Naive thymus-derived CD8-positive, alpha-beta T cell (primary cell): ENCODE results near the gene FLT3LG. TPM values are rescaled to one million over a fixed set of nuclear protein-coding genes. Genes with fewer than 3 reads are reported as not detected.

Source experiments
- ATAC-seq, 2 donors: fragments of 150-1000 bp; cut with Tn5 transposase in 1 of 2; sonication (Bioruptor Pico), chemical (Tn5 transposase) in 1 of 2; 1 replicate in 1 of 2; 2 replicates in 1 of 2; pipeline ENCODE4 v1.10.0; 2021; ENCODE audit warnings: mild to moderate bottlenecking in 2 of 2, moderate library complexity in 2 of 2
- POLR2A ChIA-PET: fragments of 350-600 bp; sonication (Branson Sonifier 250); formaldehyde crosslinking; loops from one replicate; lab custom pipeline; 2021; ENCODE audit warnings: antibody characterized with exemption; lab: Charles Lee
- DNase-seq, 10 donors: peaks; one replicate each; pipeline versions ENCODE4 v3.0.0 to v3.0.0-alpha.2; 2020 to 2022
- H3K27ac Mint-ChIP-seq, 10 donors: one replicate each; pipeline ENCODE4 v1.8.0; 2020 to 2022; ENCODE audit warnings: mild to moderate bottlenecking in 10 of 10, mixed read lengths in 10 of 10, moderate library complexity in 4 of 10, inconsistent platforms in 1 of 10
- H3K27me3 Mint-ChIP-seq, 5 donors: one replicate each; pipeline ENCODE4 v1.8.0; 2021 to 2022; ENCODE audit warnings: mixed read lengths in 5 of 5
- H3K36me3 Mint-ChIP-seq, 3 donors: one replicate each; pipeline ENCODE4 v1.8.0; 2020 to 2022; ENCODE audit warnings: mixed read lengths in 3 of 3, mild to moderate bottlenecking in 2 of 3, inconsistent platforms in 1 of 3
- H3K4me1 Mint-ChIP-seq, 4 donors: one replicate each; pipeline ENCODE4 v1.8.0; 2021 to 2022; ENCODE audit warnings: mixed read lengths in 4 of 4
- H3K4me3 Mint-ChIP-seq, 10 donors: one replicate each; pipeline ENCODE4 v1.8.0; 2020 to 2022; ENCODE audit warnings: mild to moderate bottlenecking in 10 of 10, mixed read lengths in 10 of 10, moderate library complexity in 6 of 10, inconsistent platforms in 1 of 10
- H3K9me3 Mint-ChIP-seq, 9 donors: one replicate each; pipeline ENCODE4 v1.8.0; 2020 to 2022; ENCODE audit warnings: mixed read lengths in 9 of 9, mild to moderate bottlenecking in 3 of 9, inconsistent platforms in 1 of 9, moderate library complexity in 1 of 9
- polyA plus RNA-seq, 3 donors: library from polyadenylated mRNA; unstranded; fragments of 300-500 nt; fragmentation: Illumina TruSeq; gene quantifications; one replicate each; pipeline ENCODE4 v1.2.3, GENCODE V29; 2021
- total RNA-seq, 8 experiments: library from RNA in 2 of 8; stranded (reverse) in 2 of 8; gene quantifications; one replicate each; pipeline ENCODE4 v1.2.3 and lab custom pipeline; 2021 to 2026

FLT3LG gene
- total and polyA plus RNA-seq, 5 experiments from 2014 or later, result 106 to 205 (median 112) TPM

DNA sequence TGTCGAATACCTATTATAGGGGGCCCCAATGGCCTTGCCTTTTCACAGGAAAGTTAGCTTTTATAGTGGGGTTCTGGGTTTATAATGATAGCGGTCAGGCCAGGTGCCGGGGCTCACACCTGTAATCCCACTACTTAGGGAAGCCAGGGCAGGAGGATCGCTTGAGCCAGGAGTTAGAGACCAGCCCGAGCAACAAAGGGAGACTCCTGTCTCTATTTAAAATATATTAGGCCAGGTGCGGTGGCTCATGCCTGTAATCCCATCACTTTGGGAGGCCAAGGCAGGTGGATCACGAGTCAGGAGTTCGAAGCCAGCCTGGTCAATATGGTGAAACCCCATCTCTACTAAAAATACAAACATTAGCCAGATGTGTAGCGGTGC is 29.6 kb downstream of the FLT3LG start:
- peaks cover 0 to 2% (median 0%) of the 10 kb centered on the region in 5 donors for H3K27me3 Mint-ChIP-seq

DNA sequence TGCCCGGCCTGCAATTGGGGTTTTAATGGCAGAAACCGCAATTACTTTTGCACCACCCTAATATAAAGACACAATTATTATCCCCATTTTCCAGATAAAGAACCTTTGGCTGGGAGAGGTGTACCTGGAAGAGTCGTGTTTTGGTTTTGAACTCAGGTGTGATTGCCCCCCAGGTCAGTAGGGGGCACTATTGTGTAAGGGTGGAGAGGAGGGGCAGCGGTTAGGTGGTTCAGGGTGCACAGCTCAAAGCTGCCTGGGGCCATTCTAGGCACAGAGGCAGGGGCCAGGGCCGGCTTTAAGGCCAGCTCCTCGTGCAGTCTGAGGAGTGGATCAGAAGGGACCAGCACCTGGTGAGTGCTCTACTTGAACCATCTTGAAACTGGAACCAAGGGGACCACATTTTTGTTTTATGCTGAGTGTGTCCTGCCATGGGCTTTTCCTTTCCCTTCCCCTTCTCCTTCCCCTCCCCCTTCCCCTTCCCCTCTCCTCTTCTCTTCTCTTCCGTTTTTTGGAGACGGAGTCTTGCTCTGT is 32.6 kb downstream of the FLT3LG start:
- Mint-ChIP-seq H3K9me3 (no peaks in the 10 kb centered on the region), H3K36me3 (no peaks in the 10 kb centered on the region), H3K4me3 (peak overlapping the region in 2 of 10 donors; percentile 1 to 15), H3K4me1 (peaks cover 10 to 38% (median 33%) of the 10 kb centered on the region in 4 donors), H3K27me3 (no peaks in the 10 kb centered on the region), H3K27ac (peak overlapping the region in 6 of 10 donors; percentile 20 to 79 (median 34))
- POLR2A ChIA-PET, result interaction anchor here (0.6 to 1.1 kb wide), 3 partner anchors 14 to 165 kb away, joined by 3 to 6 read pairs (median 3); no protein-coding TSS in a partner anchor
- peak; percentile 81 to 83 for ATAC-seq
- peak; percentile 56 to 88 (median 78) for DNase-seq

More for the DNA sequence above, 29.6 kb downstream of the FLT3LG start:
- Mint-ChIP-seq H3K27ac (peak overlapping the region in 6 of 10 donors; percentile 15 to 100 (median 74)), H3K4me3 (no peak overlapping the region), H3K4me1 (peaks cover 14 to 53% (median 46%) of the 10 kb centered on the region in 4 donors), H3K9me3 (no peaks in the 10 kb centered on the region), H3K36me3 (peaks cover 8 to 20% (median 15%) of the 10 kb centered on the region in 3 donors)
- ATAC-seq (no peak), DNase-seq (no peak)
- POLR2A ChIA-PET, result interaction anchor here (0.6 to 2.2 kb wide), 7 partner anchors 15 to 175 kb away, joined by 3 to 15 read pairs (median 6); partner anchors contain the start of genes NOSIP, PRMT1, PRR12 and PRRG2

DNA sequence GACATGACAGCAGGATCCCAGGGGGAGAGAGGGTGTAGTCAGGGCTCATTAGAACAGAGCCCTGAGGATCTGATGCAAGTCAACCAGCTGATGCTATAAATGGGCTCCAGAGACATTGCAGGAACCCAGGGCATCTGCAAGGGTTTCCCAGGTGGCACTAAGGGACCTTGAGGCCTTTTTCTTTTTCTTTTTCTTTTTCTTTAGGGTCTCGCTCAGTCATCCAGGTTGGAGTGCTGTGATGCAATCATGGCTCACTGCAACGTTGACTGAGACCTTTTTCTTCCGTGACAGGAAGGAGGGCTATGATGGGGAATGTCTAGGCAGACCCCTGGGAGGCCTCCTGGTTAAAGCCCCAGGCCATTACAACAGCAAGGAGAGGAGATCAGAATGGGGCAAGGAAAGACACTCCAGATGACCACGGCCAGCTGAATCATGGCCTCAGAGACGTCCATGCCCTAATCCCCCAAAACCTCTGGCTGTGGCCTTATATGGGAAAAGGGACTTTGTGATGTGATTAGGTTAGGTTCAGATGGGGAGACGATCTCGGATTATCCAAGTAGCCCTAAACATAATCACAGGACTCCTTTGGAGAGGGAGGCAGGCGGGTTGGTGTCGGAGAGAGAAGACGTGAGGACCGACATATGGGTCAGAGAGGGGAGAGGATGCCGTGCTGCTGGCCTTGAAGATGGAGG is 33.9 kb downstream of the FLT3LG start:
- Mint-ChIP-seq H3K27ac (peak overlapping the region in 5 of 10 donors; percentile 11 to 77 (median 66)), H3K36me3 (no peaks in the 10 kb centered on the region), H3K4me3 (peak overlapping the region in 1 of 10 donors; percentile 69), H3K9me3 (no peaks in the 10 kb centered on the region), H3K4me1 (peaks cover 16 to 34% (median 30%) of the 10 kb centered on the region in 4 donors), H3K27me3 (no peaks in the 10 kb centered on the region)
- ATAC-seq (no peak), DNase-seq (no peak)
- POLR2A ChIA-PET, result interaction anchor here (0.8 to 1.0 kb wide), 2 partner anchors 9 to 165 kb away, joined by 4 read pairs; no protein-coding TSS in a partner anchor

DNA sequence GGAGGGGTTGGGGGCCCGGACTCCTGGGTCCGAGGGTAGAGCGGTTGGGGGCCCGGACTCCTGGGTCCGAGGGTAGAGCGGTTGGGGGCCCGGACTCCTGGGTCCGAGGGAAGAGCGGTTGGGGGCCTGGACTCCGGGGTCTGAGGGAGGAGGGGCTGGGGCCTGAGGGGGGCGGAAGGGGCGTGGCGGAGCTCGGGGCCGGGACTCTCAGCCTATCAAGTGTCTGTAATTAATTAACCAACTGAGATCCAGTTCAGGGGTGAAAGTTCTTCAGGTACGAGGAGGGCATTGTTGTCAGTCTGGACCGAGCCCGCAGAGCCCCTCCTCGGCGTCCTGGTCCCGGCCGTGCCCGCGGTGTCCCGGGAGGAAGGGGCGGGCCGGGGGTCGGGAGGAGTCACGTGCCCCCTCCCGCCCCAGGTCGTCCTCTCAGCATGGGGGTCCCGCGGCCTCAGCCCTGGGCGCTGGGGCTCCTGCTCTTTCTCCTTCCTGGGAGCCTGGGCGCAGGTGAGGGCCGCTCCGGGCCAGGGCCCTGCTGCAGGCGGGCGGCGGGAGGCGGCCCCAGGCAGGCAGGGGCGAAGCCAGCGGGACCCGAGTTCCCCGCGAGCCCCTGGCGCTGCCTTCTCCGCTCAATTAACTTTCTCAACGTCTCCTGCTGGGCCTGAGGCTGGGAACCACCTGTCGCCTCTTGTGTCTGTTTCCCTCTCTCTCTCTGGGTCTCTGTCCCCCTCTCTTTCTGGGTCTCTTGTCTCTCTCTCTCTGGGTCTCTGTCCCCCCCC is 39.1 kb downstream of the FLT3LG start:
- H3K4me3 Mint-ChIP-seq, result peak overlapping the region; percentile 79 to 95 (median 90)
- ATAC-seq, result peak; percentile 73 to 81
- POLR2A ChIA-PET, result interaction anchor here (0.5 to 2.5 kb wide), 14 partner anchors 14 to 1934 kb away, joined by 3 to 10 read pairs (median 5); partner anchors contain the start of genes RCN3 and RPS11
- peak overlapping the region in 9 of 10 donors; percentile 77 to 96 (median 90) for H3K27ac Mint-ChIP-seq
- no peaks in the 10 kb centered on the region for H3K36me3 Mint-ChIP-seq
- no peaks in the 10 kb centered on the region for H3K27me3 Mint-ChIP-seq
- H3K9me3 Mint-ChIP-seq, result no peaks in the 10 kb centered on the region
- DNase-seq, result peak in 1 of 10 donors; percentile 27
- peaks cover 17 to 44% (median 41%) of the 10 kb centered on the region in 4 donors for H3K4me1 Mint-ChIP-seq

DNA sequence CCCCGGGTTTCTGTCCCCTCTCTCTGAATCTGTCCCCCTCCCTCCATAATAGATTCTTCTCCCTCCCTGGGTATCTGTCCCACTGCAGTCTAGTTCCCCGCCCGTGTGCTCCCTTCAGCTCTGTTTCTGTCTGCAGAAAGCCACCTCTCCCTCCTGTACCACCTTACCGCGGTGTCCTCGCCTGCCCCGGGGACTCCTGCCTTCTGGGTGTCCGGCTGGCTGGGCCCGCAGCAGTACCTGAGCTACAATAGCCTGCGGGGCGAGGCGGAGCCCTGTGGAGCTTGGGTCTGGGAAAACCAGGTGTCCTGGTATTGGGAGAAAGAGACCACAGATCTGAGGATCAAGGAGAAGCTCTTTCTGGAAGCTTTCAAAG is 39.7 kb downstream of the FLT3LG start:
- Mint-ChIP-seq H3K36me3 (peaks cover 0 to 2% (median 0%) of the 10 kb centered on the region in 3 donors), H3K4me3 (peak overlapping the region; percentile 79 to 95 (median 90)), H3K27me3 (no peaks in the 10 kb centered on the region), H3K27ac (peak overlapping the region in 9 of 10 donors; percentile 75 to 96 (median 90)), H3K9me3 (no peaks in the 10 kb centered on the region), H3K4me1 (peaks cover 17 to 44% (median 41%) of the 10 kb centered on the region in 4 donors)
- ATAC-seq (peak; percentile 29 to 41), DNase-seq (no peak)
- POLR2A ChIA-PET, result interaction anchor here (0.6 to 2.5 kb wide), 14 partner anchors 14 to 1935 kb away, joined by 3 to 10 read pairs (median 5); partner anchors contain the start of genes RCN3 and RPS11

DNA sequence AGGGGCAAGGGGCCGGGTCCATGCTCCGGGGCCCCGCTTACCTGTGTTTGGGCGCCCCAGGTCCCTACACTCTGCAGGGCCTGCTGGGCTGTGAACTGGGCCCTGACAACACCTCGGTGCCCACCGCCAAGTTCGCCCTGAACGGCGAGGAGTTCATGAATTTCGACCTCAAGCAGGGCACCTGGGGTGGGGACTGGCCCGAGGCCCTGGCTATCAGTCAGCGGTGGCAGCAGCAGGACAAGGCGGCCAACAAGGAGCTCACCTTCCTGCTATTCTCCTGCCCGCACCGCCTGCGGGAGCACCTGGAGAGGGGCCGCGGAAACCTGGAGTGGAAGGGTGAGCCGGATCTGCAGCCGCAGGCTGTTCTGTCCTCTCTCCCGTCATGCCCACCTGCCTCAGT is 40.1 kb downstream of the FLT3LG start:
- ATAC-seq, result no peak
- H3K36me3 Mint-ChIP-seq, result peaks cover 0 to 4% (median 0%) of the 10 kb centered on the region in 3 donors
- POLR2A ChIA-PET, result interaction anchor here (0.6 to 2.2 kb wide), 11 partner anchors 13 to 181 kb away, joined by 3 to 9 read pairs (median 5); partner anchors contain the start of gene RCN3
- H3K4me3 Mint-ChIP-seq, result peak overlapping the region; percentile 79 to 95 (median 90)
- H3K27me3 Mint-ChIP-seq, result no peaks in the 10 kb centered on the region
- H3K9me3 Mint-ChIP-seq, result no peaks in the 10 kb centered on the region
- no peak for DNase-seq
- H3K27ac Mint-ChIP-seq, result peak overlapping the region in 2 of 10 donors; percentile 87 to 96
- H3K4me1 Mint-ChIP-seq, result peaks cover 17 to 44% (median 41%) of the 10 kb centered on the region in 4 donors

DNA sequence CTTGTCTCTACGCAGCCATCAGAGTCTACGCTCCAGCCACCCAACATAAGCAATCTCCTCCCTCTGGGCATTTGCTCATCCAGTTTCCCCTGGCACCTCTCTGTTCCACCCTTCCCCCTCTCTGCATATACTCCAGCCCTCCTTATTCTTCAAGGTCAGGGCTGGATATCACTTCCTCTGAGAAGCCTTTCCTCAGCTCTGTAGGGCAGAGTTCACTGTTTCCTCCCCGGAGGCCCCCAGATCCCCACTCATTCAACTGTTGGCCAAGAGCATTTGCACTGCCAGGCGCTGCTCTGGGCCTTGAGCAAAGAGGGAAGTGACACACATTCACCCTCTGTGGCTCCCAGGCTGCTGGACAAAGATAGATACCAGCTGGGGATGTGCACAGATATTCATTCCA is 41.8 kb downstream of the FLT3LG start:
- POLR2A ChIA-PET, result interaction anchor here (1.0 to 2.0 kb wide), 2 partner anchors 12 to 18 kb away, joined by 5 to 8 read pairs; partner anchors contain the start of gene RCN3
- H3K4me1 Mint-ChIP-seq, result peaks cover 17 to 47% (median 41%) of the 10 kb centered on the region in 4 donors
- DNase-seq (no peak), ATAC-seq (no peak)
- no peaks in the 10 kb centered on the region for H3K27me3 Mint-ChIP-seq
- H3K4me3 Mint-ChIP-seq, result peak overlapping the region in 9 of 10 donors; percentile 1 to 93 (median 56)
- H3K9me3 Mint-ChIP-seq, result no peaks in the 10 kb centered on the region
- H3K36me3 Mint-ChIP-seq, result peaks cover 0 to 8% (median 1%) of the 10 kb centered on the region in 3 donors
- peak overlapping the region in 4 of 10 donors; percentile 2 to 74 (median 57) for H3K27ac Mint-ChIP-seq

DNA sequence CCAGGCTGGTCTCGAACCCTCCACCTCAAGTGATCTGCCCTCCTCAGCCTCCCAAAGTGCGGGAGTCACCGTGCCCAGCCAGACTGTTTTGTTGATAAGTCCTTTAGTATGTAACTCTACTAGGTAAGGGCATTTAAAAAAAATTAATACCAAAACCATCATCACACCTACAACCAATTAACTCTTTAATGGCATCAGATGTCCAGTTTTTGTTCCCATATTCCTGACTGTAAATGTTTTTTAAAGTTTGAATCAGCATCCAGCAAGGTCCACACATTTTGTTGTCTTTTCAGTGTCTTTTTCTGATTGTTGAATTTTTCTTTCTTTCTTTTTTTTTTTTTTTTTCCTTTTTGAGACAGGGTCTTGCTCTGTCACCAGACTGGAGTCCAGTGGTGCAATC is 44.0 kb downstream of the FLT3LG start:
- peaks cover 5 to 29% (median 24%) of the 10 kb centered on the region in 4 donors for H3K4me1 Mint-ChIP-seq
- DNase-seq (no peak), ATAC-seq (no peak)
- H3K27me3 Mint-ChIP-seq, result no peaks in the 10 kb centered on the region
- no peak overlapping the region for H3K4me3 Mint-ChIP-seq
- H3K27ac Mint-ChIP-seq, result no peak overlapping the region
- POLR2A ChIA-PET, result no interaction called here
- peaks cover 0 to 10% (median 3%) of the 10 kb centered on the region in 3 donors for H3K36me3 Mint-ChIP-seq
- no peaks in the 10 kb centered on the region for H3K9me3 Mint-ChIP-seq

DNA sequence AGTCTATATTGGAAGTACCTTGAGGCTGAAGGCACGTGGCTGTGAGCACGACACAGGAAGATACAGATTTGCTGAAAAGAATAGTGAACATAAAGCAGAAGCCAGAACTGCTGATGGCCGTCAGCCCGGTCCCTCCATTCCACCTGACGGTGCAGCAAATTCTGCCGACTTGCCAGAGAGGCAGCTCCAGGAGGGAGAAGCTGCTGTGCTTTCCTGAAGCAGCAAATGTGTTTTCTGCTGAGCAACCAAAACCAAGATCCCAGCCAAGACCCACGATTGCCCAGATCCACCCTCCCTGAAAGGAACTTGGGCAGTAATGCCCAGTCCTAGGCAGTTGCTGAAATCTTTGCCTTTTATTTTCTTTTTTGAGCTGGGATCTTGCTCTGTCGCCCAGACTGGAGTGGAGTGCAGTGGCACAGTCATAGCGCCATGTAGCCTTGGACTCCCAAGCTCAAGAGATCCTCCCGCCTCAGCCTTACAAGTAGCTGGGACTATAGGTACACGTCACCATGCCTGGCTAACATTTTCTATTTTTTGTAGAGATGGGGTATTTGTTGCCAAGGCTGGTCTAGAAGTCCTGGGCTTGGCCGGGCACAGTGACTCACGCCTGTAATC is 46.8 kb downstream of the FLT3LG start:
- Mint-ChIP-seq H3K9me3 (no peaks in the 10 kb centered on the region), H3K27me3 (no peaks in the 10 kb centered on the region), H3K27ac (peak overlapping the region in 2 of 10 donors; percentile 18 to 67), H3K4me3 (no peak overlapping the region), H3K4me1 (peaks cover 7 to 15% (median 10%) of the 10 kb centered on the region in 4 donors), H3K36me3 (peaks cover 0 to 10% (median 3%) of the 10 kb centered on the region in 3 donors)
- DNase-seq, result no peak
- POLR2A ChIA-PET, result interaction anchor here (0.6 to 0.9 kb wide), 6 partner anchors 9 to 1068 kb away, joined by 3 to 7 read pairs (median 4); no protein-coding TSS in a partner anchor
- no peak for ATAC-seq

DNA sequence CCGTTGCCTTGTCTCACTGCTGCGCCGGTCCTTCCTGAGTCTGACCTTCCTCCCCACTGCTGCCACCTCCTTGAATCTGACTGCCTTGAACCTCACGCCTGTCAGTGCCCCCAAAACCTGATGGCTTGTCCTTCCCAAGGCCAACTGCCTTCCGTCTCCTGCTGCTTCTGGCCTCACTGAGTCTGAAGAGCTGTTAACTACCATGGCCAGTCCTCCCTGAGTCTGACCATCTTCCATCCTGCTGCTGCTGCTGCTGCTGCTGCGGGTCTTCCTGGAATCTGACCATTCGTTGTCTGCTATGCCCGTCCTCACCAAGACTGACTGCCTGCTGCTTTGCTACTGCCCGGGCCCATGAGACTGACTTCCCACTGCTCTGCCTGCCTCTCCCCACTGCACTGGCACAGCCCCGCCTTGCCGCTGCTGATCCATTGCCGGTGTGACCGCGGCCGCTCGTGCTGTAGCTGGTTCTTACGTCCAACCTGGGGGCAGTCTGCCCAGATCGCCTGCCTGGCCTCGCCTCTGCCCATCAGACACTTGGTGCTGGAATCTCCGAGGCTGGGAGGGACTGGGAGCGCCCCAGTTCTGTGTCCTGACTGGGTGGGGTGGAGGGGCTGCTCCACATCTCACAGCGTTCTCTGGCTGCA is 50.9 kb downstream of the FLT3LG start:
- ATAC-seq (no peak), DNase-seq (no peak)
- no peaks in the 10 kb centered on the region for H3K9me3 Mint-ChIP-seq
- peaks cover 0 to 6% (median 3%) of the 10 kb centered on the region in 3 donors for H3K36me3 Mint-ChIP-seq
- peak overlapping the region in 2 of 10 donors; percentile 10 to 72 for H3K27ac Mint-ChIP-seq
- H3K27me3 Mint-ChIP-seq, result no peaks in the 10 kb centered on the region
- peaks cover 8 to 29% (median 20%) of the 10 kb centered on the region in 4 donors for H3K4me1 Mint-ChIP-seq
- no peak overlapping the region for H3K4me3 Mint-ChIP-seq
- POLR2A ChIA-PET, result interaction anchor here (1.2 kb wide), 1 partner anchor 15 kb away, joined by 6 read pairs; no protein-coding TSS in a partner anchor

DNA sequence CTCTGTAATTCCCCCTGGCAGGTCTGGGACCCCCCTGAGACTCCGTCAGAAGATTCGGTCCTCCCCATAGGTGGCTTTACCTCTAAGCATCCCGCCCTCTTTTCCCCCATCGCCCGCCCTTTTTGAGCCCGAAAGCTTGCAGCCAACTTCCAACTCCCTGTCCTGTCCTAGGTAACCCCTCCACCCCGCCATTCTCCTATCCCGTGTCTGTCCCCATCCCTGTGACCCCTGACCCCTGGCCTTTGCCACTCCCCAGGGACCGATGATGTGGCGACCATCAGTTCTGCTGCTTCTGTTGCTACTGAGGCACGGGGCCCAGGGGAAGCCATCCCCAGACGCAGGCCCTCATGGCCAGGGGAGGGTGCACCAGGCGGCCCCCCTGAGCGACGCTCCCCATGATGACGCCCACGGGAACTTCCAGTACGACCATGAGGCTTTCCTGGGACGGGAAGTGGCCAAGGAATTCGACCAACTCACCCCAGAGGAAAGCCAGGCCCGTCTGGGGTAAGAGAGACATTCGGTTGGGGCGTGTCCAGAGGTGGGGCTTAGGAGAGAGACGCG is 54.3 kb downstream of the FLT3LG start:
- ATAC-seq, result peak in 1 of 2 donors; percentile 4
- peak overlapping the region in 6 of 10 donors; percentile 25 to 88 (median 81) for H3K27ac Mint-ChIP-seq
- H3K4me1 Mint-ChIP-seq, result peaks cover 16 to 36% (median 25%) of the 10 kb centered on the region in 4 donors
- peak overlapping the region; percentile 73 to 97 (median 84) for H3K4me3 Mint-ChIP-seq
- H3K27me3 Mint-ChIP-seq, result no peaks in the 10 kb centered on the region
- no peaks in the 10 kb centered on the region for H3K9me3 Mint-ChIP-seq
- DNase-seq, result no peak
- POLR2A ChIA-PET, result interaction anchor here (0.8 to 2.1 kb wide), 11 partner anchors 9 to 158 kb away, joined by 3 to 9 read pairs (median 5); partner anchors contain the start of gene FCGRT
- no peaks in the 10 kb centered on the region for H3K36me3 Mint-ChIP-seq
